GM19099 (cell line): ENCODE measurements around the gene ATE1.

ENCODE experiments used
- POLR2A ChIP-seq: IDR thresholded peaks from 3 replicates; pipeline ENCODE4 v1.6.1; 2011; ENCODE audit warnings: low read depth; ENCODE audit not compliant: insufficient read length; ENCODE audit errors: extremely low read depth

The ATE1 gene

DNA sequence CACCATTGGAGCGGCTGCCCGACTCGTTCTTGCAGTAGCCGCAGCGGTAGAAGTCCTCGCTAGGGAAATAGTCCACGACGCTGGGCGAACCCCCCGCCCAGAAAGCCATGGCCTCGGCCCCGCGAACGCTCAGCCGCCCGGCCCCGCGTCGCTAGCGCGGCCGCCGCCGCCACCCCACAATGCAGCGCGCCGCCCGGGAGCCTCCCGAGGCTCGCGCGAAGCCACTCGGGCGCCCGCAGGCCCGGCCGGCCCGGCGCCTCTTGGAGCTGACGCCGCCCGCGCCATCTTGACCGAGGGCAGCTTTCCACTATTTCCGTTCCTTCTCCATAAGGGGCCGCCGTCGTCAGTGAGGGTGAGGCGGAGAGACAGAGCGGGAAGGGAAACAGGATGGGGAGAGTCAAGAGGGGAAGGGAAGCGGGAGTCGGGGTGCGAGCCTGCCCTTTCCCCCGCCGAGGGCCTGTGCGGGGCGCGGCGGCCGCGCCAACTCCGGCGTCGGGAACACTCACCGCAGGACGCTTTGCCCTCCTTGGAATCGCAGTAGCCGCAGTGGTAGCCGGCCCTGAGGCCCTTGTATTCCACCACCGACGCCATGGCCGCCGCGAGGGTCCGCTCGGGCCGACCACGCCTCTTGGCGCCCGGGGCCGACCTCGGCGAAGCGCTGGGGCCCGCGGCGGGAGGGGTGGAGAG lies at the start of gene ATE1:
Gene ATE1 (minus strand): TSS at position 191 of the 687 bp plus-strand sequence. CDS start 82 bp downstream, at position 109.
- peak; percentile 90 for TF ChIP-seq POLR2A

- no peak for TF ChIP-seq POLR2A
Measured at GRCh38 chr10:121976607-121977006, 48.8 kb upstream of the ATE1 start.

DNA sequence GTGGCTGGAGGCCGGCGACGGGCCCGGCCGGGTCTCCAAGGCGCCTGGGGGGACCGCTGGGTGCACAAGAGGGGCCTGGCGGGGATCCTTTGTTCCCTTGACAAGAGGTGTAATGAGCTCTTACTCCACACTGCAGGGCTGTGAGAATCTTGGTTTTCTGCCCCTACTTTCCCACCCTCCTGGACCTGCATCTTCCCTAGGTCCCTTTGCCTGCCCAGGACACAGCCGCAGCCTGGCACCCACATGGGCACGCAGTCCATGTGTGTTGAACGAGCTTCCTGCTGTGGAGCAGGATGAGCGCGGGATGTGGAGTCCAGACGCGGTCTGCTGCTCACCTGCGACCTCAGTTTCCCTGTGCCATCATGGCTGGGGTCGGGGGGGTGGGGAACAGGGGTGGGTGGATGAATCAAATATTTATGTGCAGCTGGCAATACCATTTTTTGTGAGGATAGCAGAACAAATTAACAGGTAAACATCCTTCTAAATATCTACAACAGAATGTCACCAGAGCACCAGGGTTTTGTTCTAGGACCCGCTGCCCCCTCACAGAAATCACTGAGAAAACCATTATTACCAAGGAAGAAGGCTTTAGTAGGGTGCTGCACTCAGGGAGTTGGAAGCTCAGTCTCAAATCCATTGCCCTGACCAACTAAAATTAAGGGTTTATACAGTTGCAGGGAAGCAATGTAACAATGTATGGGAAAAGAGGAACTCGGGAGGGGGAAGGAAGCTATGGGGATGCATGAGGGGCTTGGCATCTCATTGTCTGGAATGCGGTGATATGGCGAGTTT lies 47.7 kb upstream of the ATE1 start:
- TF ChIP-seq POLR2A, result no peak

DNA sequence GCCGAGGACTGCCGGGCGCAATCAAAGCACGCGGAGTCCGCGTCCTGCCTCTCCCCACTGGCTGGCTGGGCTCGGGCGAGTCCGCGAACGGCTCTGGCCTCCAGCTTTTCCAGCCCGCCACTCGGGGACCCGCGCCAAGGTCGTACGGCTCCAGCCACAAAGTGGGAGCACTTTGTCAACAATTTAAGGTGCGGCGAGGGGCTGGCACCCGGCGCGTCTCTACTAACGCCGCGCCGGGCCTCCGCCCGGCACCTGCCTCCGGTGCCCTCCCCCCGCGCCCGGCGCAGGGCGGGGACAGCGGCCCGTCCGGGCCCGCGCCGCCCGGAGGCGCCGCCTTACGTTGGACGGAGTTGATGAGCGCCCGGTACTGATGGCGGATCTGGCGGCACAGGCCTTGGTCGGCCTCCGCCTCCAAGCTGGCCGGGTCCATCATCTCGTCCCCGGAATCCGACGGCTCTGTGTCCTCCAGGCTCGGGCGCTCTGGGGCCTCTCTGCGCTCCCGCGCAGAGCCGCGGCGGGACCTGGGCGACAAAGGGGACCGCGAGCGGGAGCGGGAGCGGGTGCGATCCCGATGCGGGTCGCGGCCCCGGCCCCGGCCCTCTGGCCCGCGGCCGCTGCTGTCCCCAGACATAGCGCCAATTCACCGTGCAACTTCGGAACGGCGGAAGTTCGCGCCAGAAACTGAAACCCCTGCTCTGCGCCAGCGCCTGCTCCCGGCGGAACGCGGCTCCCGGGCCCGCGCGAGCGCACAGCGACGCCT lies 46.9 kb upstream of the ATE1 start, which contains the start of gene NSMCE4A:
Gene NSMCE4A (minus strand): TSS at position 683 of the 760 bp plus-strand sequence. CDS start 52 bp downstream, at position 631.
- peak; percentile 83 for TF ChIP-seq POLR2A

DNA sequence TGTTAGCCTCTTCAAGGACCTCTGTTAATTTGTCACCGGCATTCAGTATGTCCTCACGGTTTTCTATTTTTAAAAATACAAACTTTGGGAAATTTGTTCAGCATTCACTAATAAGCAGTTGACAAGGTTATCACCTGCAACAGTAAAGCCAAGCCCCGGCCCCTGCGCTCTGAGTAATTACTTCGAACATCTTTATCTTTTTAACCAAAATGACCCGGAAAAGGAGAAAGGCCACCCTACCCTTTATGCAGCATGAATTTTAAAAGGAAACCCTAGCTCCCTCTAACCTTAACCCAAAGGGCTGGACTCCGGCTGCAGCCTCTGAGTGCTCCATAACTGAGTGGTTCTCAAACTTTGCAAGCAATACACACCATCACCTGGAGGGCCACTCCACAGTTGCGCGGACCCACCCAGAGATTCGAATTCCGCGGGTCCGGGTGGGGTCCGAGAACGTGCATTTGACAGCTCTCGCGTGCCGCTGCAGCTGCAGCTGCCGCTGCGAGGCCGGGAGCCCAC lies 46.2 kb upstream of the ATE1 start:
- TF ChIP-seq POLR2A, result no peak

DNA sequence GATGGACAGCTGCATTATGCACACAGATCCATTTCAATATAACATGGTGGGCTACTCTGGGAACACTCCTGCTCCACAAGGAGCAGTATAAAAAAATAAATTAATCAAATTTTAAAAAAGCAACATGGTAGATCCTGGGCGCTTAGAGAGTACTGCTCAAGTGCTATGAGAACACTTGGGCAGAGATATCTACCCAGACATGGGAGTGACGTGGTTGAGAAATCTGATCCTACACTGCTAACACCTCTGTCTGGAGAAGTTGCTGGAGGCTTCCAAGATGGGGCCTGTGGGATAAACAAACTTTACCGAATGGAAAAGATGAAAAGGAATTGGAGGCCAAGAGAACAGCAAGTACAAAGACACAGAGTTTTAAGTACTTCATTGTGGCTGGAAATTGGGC lies 38.2 kb upstream of the ATE1 start:
- TF ChIP-seq POLR2A, result no peak

DNA sequence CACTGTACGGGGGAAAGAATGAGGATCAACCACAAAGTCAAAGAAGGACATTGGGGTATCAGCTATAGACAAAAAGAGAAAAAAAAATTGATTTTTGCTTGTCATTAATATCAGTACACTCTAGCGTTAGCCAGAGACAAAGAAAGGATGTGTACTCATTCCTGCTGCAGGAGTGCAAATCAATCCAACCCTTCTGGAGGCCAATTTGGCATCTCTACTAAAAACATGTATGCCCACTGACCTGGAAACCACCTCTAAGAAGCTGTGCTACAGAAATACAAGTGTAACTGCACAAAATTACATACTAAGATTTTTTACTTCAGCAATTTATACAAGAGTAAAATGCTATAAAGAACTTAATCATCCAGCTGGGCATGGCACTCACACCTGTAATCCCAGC lies 33.6 kb upstream of the ATE1 start:
- TF ChIP-seq POLR2A, result no peak

DNA sequence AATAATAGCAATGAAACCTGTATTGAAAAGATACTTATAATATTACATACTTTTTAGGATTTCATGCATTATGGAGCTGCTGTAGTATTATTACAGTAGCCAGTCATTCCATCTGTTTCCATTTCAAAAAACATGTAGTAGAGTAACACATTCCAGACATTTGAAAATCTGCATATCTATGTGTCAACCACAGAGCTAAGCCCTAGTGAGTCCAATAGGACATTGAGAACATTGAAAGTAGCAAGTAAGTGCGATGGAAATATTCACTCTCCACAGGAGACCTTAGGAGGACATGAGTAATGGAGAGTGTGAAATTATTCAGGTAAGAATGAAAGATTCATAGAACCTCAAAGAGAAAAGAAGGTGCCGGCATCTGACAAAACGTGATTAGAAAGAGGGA lies 31.8 kb upstream of the ATE1 start:
- no peak for TF ChIP-seq POLR2A

DNA sequence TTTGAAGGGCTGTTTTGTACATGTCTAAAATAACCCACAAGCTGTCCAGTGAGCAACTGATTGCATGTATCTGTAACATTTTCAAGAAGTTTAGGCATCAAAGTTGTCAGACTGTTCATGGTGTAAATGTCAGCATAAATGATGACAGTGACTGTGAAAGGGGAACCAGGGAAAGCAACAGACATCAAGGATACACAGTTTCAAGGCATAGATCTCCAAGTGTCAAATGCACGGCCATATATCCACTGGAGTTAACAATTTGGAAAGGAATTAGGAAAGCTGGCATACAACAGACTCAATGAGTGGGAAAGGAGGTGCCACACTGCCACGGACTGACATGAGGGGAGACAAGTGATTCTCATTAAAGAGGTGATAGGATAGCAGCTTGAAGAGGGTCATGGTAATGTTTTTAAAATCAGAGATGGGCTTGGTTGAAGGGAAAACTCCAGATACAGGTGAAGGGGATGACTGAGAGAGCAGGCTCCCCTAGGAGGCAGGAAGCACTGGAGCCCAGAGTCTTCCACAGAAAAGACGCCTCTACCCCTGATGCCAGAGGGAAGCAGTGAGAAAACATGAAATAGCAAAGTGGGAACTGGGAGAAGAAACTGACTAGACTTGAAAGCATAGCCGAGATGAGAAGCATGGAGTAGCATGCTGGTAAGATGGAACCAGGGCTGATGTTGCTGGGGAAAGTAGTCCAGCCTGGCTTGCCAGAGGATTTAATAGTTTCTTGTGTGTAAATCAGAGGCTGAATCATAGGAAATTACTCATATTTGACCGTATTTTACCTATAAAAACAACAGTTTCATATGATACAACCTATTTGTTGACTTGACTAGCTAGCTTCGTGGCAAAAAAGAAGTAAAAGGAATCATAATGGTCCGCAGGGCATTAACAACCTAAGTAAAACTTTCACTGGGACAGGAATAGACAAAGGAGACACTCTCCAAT lies 28.6 kb upstream of the ATE1 start:
- TF ChIP-seq POLR2A, result no peak

DNA sequence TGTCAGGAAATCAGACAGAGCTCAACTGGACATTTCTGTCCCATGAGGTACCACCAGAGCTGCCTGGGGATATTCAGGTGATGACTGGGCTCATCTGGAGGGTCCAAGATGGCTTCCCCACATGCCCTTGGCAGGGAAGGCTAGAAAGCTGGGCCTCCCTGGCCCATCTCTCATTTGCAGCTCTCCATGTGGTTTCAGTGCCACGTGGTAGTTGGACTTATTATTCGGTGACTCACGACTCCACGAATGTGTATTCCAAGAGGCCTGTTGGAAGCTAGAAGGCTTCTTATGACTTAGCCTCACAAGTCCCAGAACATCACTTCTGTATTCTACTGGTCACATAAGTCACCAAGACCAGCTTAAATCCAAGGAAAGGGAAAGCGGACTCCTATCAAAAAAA lies 24.4 kb upstream of the ATE1 start:
- no peak for TF ChIP-seq POLR2A

- TF ChIP-seq POLR2A, result no peak
Measured at GRCh38 chr10:121949451-121949850, 21.6 kb upstream of the ATE1 start.

- no peak for TF ChIP-seq POLR2A
Measured at GRCh38 chr10:121949049-121949448, 21.2 kb upstream of the ATE1 start.

- TF ChIP-seq POLR2A, result no peak
Measured at GRCh38 chr10:121947343-121948330, 19.8 kb upstream of the ATE1 start.

- TF ChIP-seq POLR2A, result no peak
Measured at GRCh38 chr10:121942749-121943416, 15.1 kb upstream of the ATE1 start.
